Esophagus squamous epithelium (tissue), 4 donors: Measurements from ENCODE around the gene EIF1.

Source experiments
- CTCF ChIP-seq, 6 experiments: fragments of 450-650 bp in 4 of 6; fragments of 200-600 bp in 2 of 6; sonication (generic) in 2 of 6; IDR thresholded peaks; one replicate each; pipeline ENCODE4 v1.5.1; 2016 to 2019; ENCODE audit warnings: antibody characterized with exemption in 6 of 6, mild to moderate bottlenecking in 4 of 6, moderate library complexity in 4 of 6
- POLR2A ChIP-seq, 4 donors: fragments of 450-650 bp; IDR thresholded peaks; one replicate each; pipeline ENCODE4 v1.6.1; 2017; ENCODE audit warnings: antibody characterized with exemption in 4 of 4, mild to moderate bottlenecking in 4 of 4, moderate library complexity in 3 of 4

DNA sequence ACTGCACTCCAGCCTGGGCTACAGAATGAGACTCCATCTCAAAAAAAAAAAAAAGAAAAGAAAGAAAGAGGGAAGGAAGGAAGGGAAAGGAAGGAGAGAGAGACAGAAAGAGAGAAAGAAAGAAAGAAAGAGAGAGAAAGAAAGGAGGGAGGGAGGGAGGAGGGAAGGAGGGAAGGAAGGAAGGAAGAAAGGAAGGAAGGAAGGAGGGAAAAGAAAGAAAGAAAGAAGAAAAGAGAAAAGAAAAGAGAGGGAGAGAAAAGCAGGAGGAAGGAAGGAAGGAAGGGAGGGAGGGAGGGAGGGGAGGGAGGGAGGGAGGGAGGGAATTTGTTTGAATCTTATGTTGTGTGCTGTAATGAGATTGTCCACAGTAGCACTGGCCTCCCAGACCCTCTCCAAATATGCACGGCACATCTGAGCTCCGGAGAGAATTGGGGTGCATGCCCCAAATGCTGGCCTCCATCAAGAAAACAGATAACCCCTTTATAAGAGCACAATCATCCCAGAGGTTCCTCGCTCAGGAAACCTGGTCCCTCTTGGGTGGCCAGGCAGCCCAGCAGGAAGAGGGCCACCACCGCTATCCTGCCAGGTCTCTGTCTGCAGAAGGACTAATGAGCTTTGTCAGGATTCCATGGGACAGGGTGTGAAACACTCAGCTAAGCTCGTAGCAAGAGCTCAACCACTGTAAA lies 8.8 kb upstream of the EIF1 start:
- TF ChIP-seq CTCF (IDR thresholded peaks at IDR 0.05) (no peak), POLR2A (IDR thresholded peaks at IDR 0.05) (no peak)
